ENCODE data around the gene GALNT18. TPM values are rescaled to one million over a fixed set of nuclear protein-coding genes. Genes with fewer than 3 reads are reported as not detected.

Gene GALNT18
- total and polyA plus RNA-seq, 9 donors, result 3.0 to 13.2 (median 7.7) TPM

DNA sequence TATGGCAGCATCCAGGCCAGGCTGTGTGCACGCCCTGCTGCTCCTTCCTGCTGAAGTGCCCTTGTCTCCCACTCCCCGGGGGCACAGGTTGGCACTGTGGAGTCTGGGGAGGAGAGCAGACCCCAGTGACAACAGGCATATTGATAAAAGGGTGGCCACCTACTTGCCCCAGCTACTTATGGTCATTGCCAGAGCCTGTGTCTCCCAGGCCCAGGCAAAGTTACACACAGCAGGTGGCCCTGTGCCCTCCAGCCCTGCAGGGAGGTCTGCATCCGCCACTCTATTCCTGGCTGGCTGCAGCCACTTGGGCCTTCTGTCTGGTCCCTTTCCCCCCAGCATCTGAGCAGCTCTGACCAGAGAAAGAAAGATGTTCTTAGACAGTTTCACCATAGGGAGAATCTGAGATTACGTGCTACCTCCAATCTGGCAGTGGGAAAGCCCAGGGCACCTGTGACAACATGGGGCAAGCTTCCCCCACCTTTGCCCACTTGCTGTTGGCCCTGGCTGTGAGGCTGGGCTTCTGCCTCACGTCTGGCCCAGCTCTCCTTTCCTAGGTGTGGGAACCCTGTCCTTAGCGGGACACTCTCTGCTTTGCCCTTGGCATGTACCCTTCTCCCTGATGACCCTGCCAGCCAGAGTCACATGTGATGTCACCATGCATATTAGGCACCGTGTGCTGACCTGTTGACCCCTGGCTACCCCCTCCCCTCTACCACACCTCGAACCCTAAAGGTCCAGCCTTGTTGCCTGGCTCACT is 243.4 kb downstream of the GALNT18 start:
- H3K4me1 ChIP-seq (ENCODE audit: insufficient read depth), result no peaks in the 10 kb centered on the region
- DNase-seq, result no peak
- no peak overlapping the region for H3K4me3 ChIP-seq
- no peak for TF ChIP-seq EP300 (IDR thresholded peaks at IDR 0.05)
- TF ChIP-seq, protein P1, sequence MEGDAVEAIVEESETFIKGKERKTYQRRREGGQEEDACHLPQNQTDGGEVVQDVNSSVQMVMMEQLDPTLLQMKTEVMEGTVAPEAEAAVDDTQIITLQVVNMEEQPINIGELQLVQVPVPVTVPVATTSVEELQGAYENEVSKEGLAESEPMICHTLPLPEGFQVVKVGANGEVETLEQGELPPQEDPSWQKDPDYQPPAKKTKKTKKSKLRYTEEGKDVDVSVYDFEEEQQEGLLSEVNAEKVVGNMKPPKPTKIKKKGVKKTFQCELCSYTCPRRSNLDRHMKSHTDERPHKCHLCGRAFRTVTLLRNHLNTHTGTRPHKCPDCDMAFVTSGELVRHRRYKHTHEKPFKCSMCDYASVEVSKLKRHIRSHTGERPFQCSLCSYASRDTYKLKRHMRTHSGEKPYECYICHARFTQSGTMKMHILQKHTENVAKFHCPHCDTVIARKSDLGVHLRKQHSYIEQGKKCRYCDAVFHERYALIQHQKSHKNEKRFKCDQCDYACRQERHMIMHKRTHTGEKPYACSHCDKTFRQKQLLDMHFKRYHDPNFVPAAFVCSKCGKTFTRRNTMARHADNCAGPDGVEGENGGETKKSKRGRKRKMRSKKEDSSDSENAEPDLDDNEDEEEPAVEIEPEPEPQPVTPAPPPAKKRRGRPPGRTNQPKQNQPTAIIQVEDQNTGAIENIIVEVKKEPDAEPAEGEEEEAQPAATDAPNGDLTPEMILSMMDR (IDR thresholded peaks at IDR 0.05), result no peak
- TF ChIP-seq POLR2A (IDR thresholded peaks at IDR 0.05), result no peak
- H3K36me3 ChIP-seq, result no peaks in the 10 kb centered on the region
- intact Hi-C loops (cut with DNase I), result no loop called here
- WGBS, 3 donors, result 85 to 88% (median 86%) methylated on average over 8 of the region's 8 CpGs
- no peaks in the 10 kb centered on the region for H3K9me3 ChIP-seq
- H3K27me3 ChIP-seq, result no peaks in the 10 kb centered on the region
- no peak overlapping the region for H3K27ac ChIP-seq

DNA sequence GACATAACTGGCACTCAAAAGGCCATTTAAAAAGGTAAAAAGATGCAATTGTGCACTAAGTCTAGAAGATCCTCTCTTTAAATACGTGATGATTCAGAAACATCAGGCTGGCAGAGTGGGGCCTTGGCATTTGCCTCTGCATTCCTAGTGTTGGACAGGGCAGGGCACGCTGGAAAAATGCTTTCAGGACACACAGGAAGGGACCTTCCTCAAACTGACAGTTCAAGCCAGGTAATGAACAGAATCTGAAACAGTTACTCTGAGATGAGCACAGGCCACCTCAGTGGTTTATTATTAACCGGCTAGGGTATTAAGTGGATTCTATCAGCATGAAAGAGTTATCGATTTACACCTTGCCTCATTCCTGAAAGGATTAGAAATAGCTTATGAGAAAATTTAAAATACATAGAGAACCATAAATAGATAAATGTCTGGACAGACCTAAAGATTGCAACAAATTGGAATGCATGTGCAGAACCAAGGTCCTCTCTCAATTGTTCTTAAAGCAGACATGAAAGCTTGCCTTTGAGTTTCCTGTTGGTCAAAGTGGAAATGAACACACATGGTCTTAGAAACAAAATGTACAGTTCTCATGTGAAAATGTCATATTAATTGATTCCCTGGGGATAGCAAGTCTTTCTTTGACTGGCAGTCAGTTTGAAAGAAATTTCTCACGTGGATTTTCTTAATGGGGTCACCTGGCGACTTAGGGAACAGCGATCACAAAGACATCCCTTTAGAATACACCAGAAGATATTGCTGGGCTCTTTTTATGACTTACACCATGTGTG is 247.3 kb downstream of the GALNT18 start:
- TF ChIP-seq EP300 (IDR thresholded peaks at IDR 0.05) (no peak), POLR2A (IDR thresholded peaks at IDR 0.05) (no peak)
- TF ChIP-seq, protein P1 (IDR thresholded peaks at IDR 0.05), result no peak
- Histone ChIP-seq H3K4me3 (no peak overlapping the region), H3K27ac (no peak overlapping the region), H3K27me3 (no peaks in the 10 kb centered on the region), H3K9me3 (no peaks in the 10 kb centered on the region), H3K4me1 (ENCODE audit: insufficient read depth) (no peaks in the 10 kb centered on the region), H3K36me3 (no peaks in the 10 kb centered on the region)
- intact Hi-C loops (cut with DNase I), result no loop called here
- no peak for DNase-seq
- 94 to 95% (median 94%) methylated on average over 7 of the region's 7 CpGs for WGBS, 3 donors

GRCh38 chr11:11373934-11374333 is 247.9 kb downstream of the GALNT18 start:
- H3K27ac ChIP-seq, result no peak overlapping the region
- TF ChIP-seq EP300 (IDR thresholded peaks at IDR 0.05) (no peak), POLR2A (IDR thresholded peaks at IDR 0.05) (no peak)
- TF ChIP-seq, protein P1 (IDR thresholded peaks at IDR 0.05), result no peak
- DNase-seq, result no peak
- H3K9me3 ChIP-seq, result no peaks in the 10 kb centered on the region
- H3K36me3 ChIP-seq, result no peaks in the 10 kb centered on the region
- no peaks in the 10 kb centered on the region for H3K4me1 ChIP-seq (ENCODE audit: insufficient read depth)
- intact Hi-C loops (cut with DNase I), result no loop called here
- no peak overlapping the region for H3K4me3 ChIP-seq
- WGBS, 3 donors, result 89 to 93% (median 90%) methylated on average over 5 of the region's 5 CpGs
- no peaks in the 10 kb centered on the region for H3K27me3 ChIP-seq

GRCh38 chr11:11372461-11372860 is 249.3 kb downstream of the GALNT18 start:
- DNase-seq, result no peak
- Histone ChIP-seq H3K9me3 (no peaks in the 10 kb centered on the region), H3K4me3 (no peak overlapping the region), H3K36me3 (no peaks in the 10 kb centered on the region), H3K4me1 (ENCODE audit: insufficient read depth) (no peaks in the 10 kb centered on the region), H3K27ac (no peak overlapping the region), H3K27me3 (no peaks in the 10 kb centered on the region)
- no peak for TF ChIP-seq EP300 (IDR thresholded peaks at IDR 0.05)
- TF ChIP-seq, protein P1 (IDR thresholded peaks at IDR 0.05), result no peak
- TF ChIP-seq POLR2A (IDR thresholded peaks at IDR 0.05), result no peak
- WGBS, 3 donors, result 90 to 95% (median 95%) methylated on average over 8 of the region's 8 CpGs
- intact Hi-C loops (cut with DNase I), result no loop called here

All from ovary (tissue), 9 donors.